Measurements from ENCODE around the gene CPA4. TPM values are rescaled to one million over a fixed set of nuclear protein-coding genes. Genes with fewer than 3 reads are reported as not detected.

Gene CPA4
- total RNA-seq, 1 experiment from 2014 or later = 22.1 TPM

- intact Hi-C loops (cut with micrococcal nuclease) = no loop called here
- Histone ChIP-seq H3K4me3 (ENCODE audit: low read length) (no peak overlapping the region), H3K79me2 (ENCODE audit: low read length) (no peaks in the 10 kb centered on the region), H3K9me2 (replicated peaks; ENCODE audit: low read length) (no peaks in the 10 kb centered on the region), H3F3A (ENCODE audit: low read length, unreplicated experiment) (no peaks in the 10 kb centered on the region), H3K4me2 (ENCODE audit: low read length) (no peak overlapping the region), H3K36me3 (ENCODE audit: low read depth, low read length) (no peaks in the 10 kb centered on the region), H3K9ac (ENCODE audit: low read length) (no peak overlapping the region), H4K20me1 (ENCODE audit: low read length) (no peaks in the 10 kb centered on the region), H2AFZ (ENCODE audit: low read length) (no peak overlapping the region), H3K9me3 (ENCODE audit: low read length) (no peaks in the 10 kb centered on the region), H3K27ac (ENCODE audit: low read length) (no peak overlapping the region), H3K4me1 (ENCODE audit: insufficient read depth, low read length) (peaks cover 20% of the 10 kb centered on the region), H3K27me3 (ENCODE audit: low read length) (no peaks in the 10 kb centered on the region)
- TF ChIP-seq EZH2phosphoT487 (IDR thresholded peaks at IDR 0.05; ENCODE audit: borderline replicate concordance, low read length) (no peak), EZH2 (IDR thresholded peaks at IDR 0.05; ENCODE audit: low read length, unreplicated experiment) (no peak)
- TF ChIP-seq, protein P1, sequence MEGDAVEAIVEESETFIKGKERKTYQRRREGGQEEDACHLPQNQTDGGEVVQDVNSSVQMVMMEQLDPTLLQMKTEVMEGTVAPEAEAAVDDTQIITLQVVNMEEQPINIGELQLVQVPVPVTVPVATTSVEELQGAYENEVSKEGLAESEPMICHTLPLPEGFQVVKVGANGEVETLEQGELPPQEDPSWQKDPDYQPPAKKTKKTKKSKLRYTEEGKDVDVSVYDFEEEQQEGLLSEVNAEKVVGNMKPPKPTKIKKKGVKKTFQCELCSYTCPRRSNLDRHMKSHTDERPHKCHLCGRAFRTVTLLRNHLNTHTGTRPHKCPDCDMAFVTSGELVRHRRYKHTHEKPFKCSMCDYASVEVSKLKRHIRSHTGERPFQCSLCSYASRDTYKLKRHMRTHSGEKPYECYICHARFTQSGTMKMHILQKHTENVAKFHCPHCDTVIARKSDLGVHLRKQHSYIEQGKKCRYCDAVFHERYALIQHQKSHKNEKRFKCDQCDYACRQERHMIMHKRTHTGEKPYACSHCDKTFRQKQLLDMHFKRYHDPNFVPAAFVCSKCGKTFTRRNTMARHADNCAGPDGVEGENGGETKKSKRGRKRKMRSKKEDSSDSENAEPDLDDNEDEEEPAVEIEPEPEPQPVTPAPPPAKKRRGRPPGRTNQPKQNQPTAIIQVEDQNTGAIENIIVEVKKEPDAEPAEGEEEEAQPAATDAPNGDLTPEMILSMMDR (conservative IDR thresholded peaks at IDR 0.05; ENCODE audit: low read depth, low read length) = no peak
- ChIA-PET POLR2A (ENCODE audit: unreplicated experiment) (no interaction called here), CTCF (no interaction called here)
- BruUV-seq (replicated peaks) = no TSS peak
- no peak for DNase-seq
- ATAC-seq = no peak
Observed at GRCh38 chr7:130369110-130369711, 76.2 kb downstream of the CPA4 start.

GRCh38 chr7:130369831-130370550 is 77.0 kb downstream of the CPA4 start:
- H3K27me3 ChIP-seq (ENCODE audit: low read length) = no peaks in the 10 kb centered on the region
- H3K9ac ChIP-seq (ENCODE audit: low read length) = no peak overlapping the region
- H3K36me3 ChIP-seq (ENCODE audit: low read depth, low read length) = no peaks in the 10 kb centered on the region
- no peak for DNase-seq
- H4K20me1 ChIP-seq (ENCODE audit: low read length) = no peaks in the 10 kb centered on the region
- no peak for ATAC-seq
- H3K79me2 ChIP-seq (ENCODE audit: low read length) = no peaks in the 10 kb centered on the region
- peaks cover 14% of the 10 kb centered on the region for H3K4me1 ChIP-seq (ENCODE audit: insufficient read depth, low read length)
- no peaks in the 10 kb centered on the region for H3F3A ChIP-seq (ENCODE audit: low read length, unreplicated experiment)
- POLR2A ChIA-PET (ENCODE audit: unreplicated experiment) = no interaction called here
- CTCF ChIA-PET = no interaction called here
- TF ChIP-seq EZH2 (IDR thresholded peaks at IDR 0.05; ENCODE audit: low read length, unreplicated experiment) (no peak), EZH2phosphoT487 (IDR thresholded peaks at IDR 0.05; ENCODE audit: borderline replicate concordance, low read length) (no peak)
- TF ChIP-seq, protein P1 (conservative IDR thresholded peaks at IDR 0.05; ENCODE audit: low read depth, low read length) = no peak
- H3K4me3 ChIP-seq (ENCODE audit: low read length) = no peak overlapping the region
- no peak overlapping the region for H3K27ac ChIP-seq (ENCODE audit: low read length)
- H3K9me2 ChIP-seq (replicated peaks; ENCODE audit: low read length) = no peaks in the 10 kb centered on the region
- H2AFZ ChIP-seq (ENCODE audit: low read length) = no peak overlapping the region
- intact Hi-C loops (cut with micrococcal nuclease) = no loop called here
- no peak overlapping the region for H3K4me2 ChIP-seq (ENCODE audit: low read length)
- no TSS peak for BruUV-seq (replicated peaks)
- H3K9me3 ChIP-seq (ENCODE audit: low read length) = no peaks in the 10 kb centered on the region

DNA sequence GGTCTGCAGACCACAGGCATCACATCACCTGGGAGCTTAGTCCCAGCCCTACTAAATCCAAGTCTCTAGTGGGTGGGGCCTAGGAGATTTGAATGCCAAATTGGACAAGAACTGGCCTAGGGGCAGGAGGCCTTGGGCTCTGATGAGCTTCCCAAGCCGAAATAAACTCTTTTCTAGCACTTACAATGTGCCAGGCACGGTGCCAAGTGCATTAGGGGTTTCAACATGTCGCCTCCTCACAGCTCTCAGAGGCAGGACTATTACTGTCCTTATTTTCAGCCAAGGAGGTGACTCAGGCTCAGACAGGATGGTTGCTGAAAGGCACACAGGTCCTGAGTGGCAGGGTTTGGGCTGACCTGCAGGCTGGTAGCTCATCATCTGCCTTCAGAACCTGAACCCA is 78.1 kb downstream of the CPA4 start:
- no TSS peak for BruUV-seq (replicated peaks)

More for the DNA sequence above, 78.1 kb downstream of the CPA4 start:
- Histone ChIP-seq H3K27ac (ENCODE audit: low read length) (no peak overlapping the region), H3K4me1 (ENCODE audit: insufficient read depth, low read length) (peaks cover 8% of the 10 kb centered on the region), H3K4me3 (ENCODE audit: low read length) (no peak overlapping the region), H3K9ac (ENCODE audit: low read length) (no peak overlapping the region), H3K9me3 (ENCODE audit: low read length) (no peaks in the 10 kb centered on the region), H3K4me2 (ENCODE audit: low read length) (no peak overlapping the region), H3F3A (ENCODE audit: low read length, unreplicated experiment) (no peaks in the 10 kb centered on the region), H4K20me1 (ENCODE audit: low read length) (no peaks in the 10 kb centered on the region), H3K9me2 (replicated peaks; ENCODE audit: low read length) (no peaks in the 10 kb centered on the region), H2AFZ (ENCODE audit: low read length) (no peak overlapping the region), H3K27me3 (ENCODE audit: low read length) (no peaks in the 10 kb centered on the region), H3K79me2 (ENCODE audit: low read length) (no peaks in the 10 kb centered on the region), H3K36me3 (ENCODE audit: low read depth, low read length) (no peaks in the 10 kb centered on the region)
- no peak for ATAC-seq
- ChIA-PET CTCF (interaction anchor here (0.7 kb wide), 1 partner anchor 135 kb away, joined by 7 read pairs; no protein-coding TSS in a partner anchor), POLR2A (ENCODE audit: unreplicated experiment) (no interaction called here)
- intact Hi-C loops (cut with micrococcal nuclease) = no loop called here
- DNase-seq = no peak
- no peak for TF ChIP-seq EZH2 (IDR thresholded peaks at IDR 0.05; ENCODE audit: low read length, unreplicated experiment)
- TF ChIP-seq EZH2phosphoT487 (IDR thresholded peaks at IDR 0.05; ENCODE audit: borderline replicate concordance, low read length) = no peak
- TF ChIP-seq, protein P1 (conservative IDR thresholded peaks at IDR 0.05; ENCODE audit: low read depth, low read length) = no peak

Data from PC-3 (cell line).